ENCODE results near the gene PGA4. TPM values are rescaled to one million over a fixed set of nuclear protein-coding genes. Genes with fewer than 3 reads are reported as not detected.
"Not testable (repeated sequence)": the region's sequence is repeated elsewhere in the genome, so short reads cannot be mapped to it uniquely, and the experiment has no call there.

PGA4 gene
- total and polyA plus RNA-seq, 4 experiments from 2014 or later = not detected

GRCh38 chr11:61237130-61237529 is 15.0 kb downstream of the PGA4 start:
- H3K9me3 Mint-ChIP-seq; H3K36me3 ChIP-seq (ENCODE audit: insufficient read depth, low read length); H3K27me3 Mint-ChIP-seq; H3K27me3 ChIP-seq (ENCODE audit: insufficient read depth, low read length); CTCF ChIA-PET (ENCODE audit: partially characterized antibody); intact Hi-C loops (cut with micrococcal nuclease); H3K4me3 Mint-ChIP-seq; H3K27ac ChIP-seq (ENCODE audit: low read depth, low read length); H3K36me3 Mint-ChIP-seq; H3K4me1 Mint-ChIP-seq; H3K9me3 ChIP-seq (ENCODE audit: control insufficient read depth in 1 of 2, low read length in 2 of 2); H3K27ac Mint-ChIP-seq; H3K4me1 ChIP-seq (ENCODE audit: insufficient read depth, low read length); H3K4me3 ChIP-seq (ENCODE audit: low read length in 2 of 2); POLR2A ChIA-PET (ENCODE audit: partially characterized antibody); DNase-seq: not testable (repeated sequence)

- intact Hi-C loops (cut with micrococcal nuclease); H3K4me3 ChIP-seq (ENCODE audit: low read length in 2 of 2); H3K4me1 Mint-ChIP-seq; CTCF ChIA-PET (ENCODE audit: partially characterized antibody); H3K9me3 ChIP-seq (ENCODE audit: control insufficient read depth in 1 of 2, low read length in 2 of 2); H3K27ac ChIP-seq (ENCODE audit: low read depth, low read length); H3K4me1 ChIP-seq (ENCODE audit: insufficient read depth, low read length); H3K36me3 ChIP-seq (ENCODE audit: insufficient read depth, low read length); DNase-seq; H3K9me3 Mint-ChIP-seq; H3K27me3 Mint-ChIP-seq; H3K36me3 Mint-ChIP-seq; POLR2A ChIA-PET (ENCODE audit: partially characterized antibody); H3K4me3 Mint-ChIP-seq; H3K27me3 ChIP-seq (ENCODE audit: insufficient read depth, low read length): not testable (repeated sequence)
- peak overlapping the region in 2 of 7 donors; percentile 55 to 57 for H3K27ac Mint-ChIP-seq
Observed at GRCh38 chr11:61240288-61240687, 18.1 kb downstream of the PGA4 start.

- H3K27me3 ChIP-seq (ENCODE audit: insufficient read depth, low read length); H3K9me3 Mint-ChIP-seq; H3K4me3 Mint-ChIP-seq; CTCF ChIA-PET (ENCODE audit: partially characterized antibody); H3K4me1 ChIP-seq (ENCODE audit: insufficient read depth, low read length); POLR2A ChIA-PET (ENCODE audit: partially characterized antibody); H3K4me1 Mint-ChIP-seq; H3K27me3 Mint-ChIP-seq; H3K9me3 ChIP-seq (ENCODE audit: control insufficient read depth in 1 of 2, low read length in 2 of 2); H3K4me3 ChIP-seq (ENCODE audit: low read length in 2 of 2); H3K36me3 ChIP-seq (ENCODE audit: insufficient read depth, low read length); H3K27ac ChIP-seq (ENCODE audit: low read depth, low read length); intact Hi-C loops (cut with micrococcal nuclease); DNase-seq; H3K36me3 Mint-ChIP-seq: not testable (repeated sequence)
- H3K27ac Mint-ChIP-seq = peak within 1 kb of the TSS in 2 of 7 donors; percentile 55 to 57
Observed at GRCh38 chr11:61240875-61241274, 18.7 kb downstream of the PGA4 start, which contains the start of gene PGA5. PGA5 (plus strand) TSS chr11:61241175; CDS start chr11:61241227, 52 bp downstream.

- H3K4me3 Mint-ChIP-seq; H3K4me1 Mint-ChIP-seq; H3K4me1 ChIP-seq (ENCODE audit: insufficient read depth, low read length); H3K27me3 Mint-ChIP-seq; DNase-seq; CTCF ChIA-PET (ENCODE audit: partially characterized antibody); POLR2A ChIA-PET (ENCODE audit: partially characterized antibody); H3K36me3 Mint-ChIP-seq; H3K9me3 ChIP-seq (ENCODE audit: control insufficient read depth in 1 of 2, low read length in 2 of 2); H3K27ac ChIP-seq (ENCODE audit: low read depth, low read length); H3K36me3 ChIP-seq (ENCODE audit: insufficient read depth, low read length); H3K9me3 Mint-ChIP-seq; H3K27ac Mint-ChIP-seq; intact Hi-C loops (cut with micrococcal nuclease); H3K27me3 ChIP-seq (ENCODE audit: insufficient read depth, low read length); H3K4me3 ChIP-seq (ENCODE audit: low read length in 2 of 2): not testable (repeated sequence)
Observed at GRCh38 chr11:61241526-61241925, 19.4 kb downstream of the PGA4 start.

- H3K27me3 ChIP-seq (ENCODE audit: insufficient read depth, low read length); H3K4me1 ChIP-seq (ENCODE audit: insufficient read depth, low read length); H3K4me1 Mint-ChIP-seq; H3K36me3 Mint-ChIP-seq; DNase-seq; H3K9me3 ChIP-seq (ENCODE audit: control insufficient read depth in 1 of 2, low read length in 2 of 2); POLR2A ChIA-PET (ENCODE audit: partially characterized antibody); H3K27ac Mint-ChIP-seq; H3K27ac ChIP-seq (ENCODE audit: low read depth, low read length); H3K27me3 Mint-ChIP-seq; H3K9me3 Mint-ChIP-seq; H3K4me3 ChIP-seq (ENCODE audit: low read length in 2 of 2); intact Hi-C loops (cut with micrococcal nuclease); H3K4me3 Mint-ChIP-seq; H3K36me3 ChIP-seq (ENCODE audit: insufficient read depth, low read length); CTCF ChIA-PET (ENCODE audit: partially characterized antibody): not testable (repeated sequence)
Observed at GRCh38 chr11:61245284-61245964, 23.3 kb downstream of the PGA4 start.

- H3K27me3 Mint-ChIP-seq; H3K27ac ChIP-seq (ENCODE audit: low read depth, low read length); H3K4me1 Mint-ChIP-seq; H3K36me3 Mint-ChIP-seq; H3K4me1 ChIP-seq (ENCODE audit: insufficient read depth, low read length); intact Hi-C loops (cut with micrococcal nuclease); POLR2A ChIA-PET (ENCODE audit: partially characterized antibody); H3K27ac Mint-ChIP-seq; H3K9me3 Mint-ChIP-seq; H3K36me3 ChIP-seq (ENCODE audit: insufficient read depth, low read length); CTCF ChIA-PET (ENCODE audit: partially characterized antibody); DNase-seq; H3K27me3 ChIP-seq (ENCODE audit: insufficient read depth, low read length); H3K4me3 ChIP-seq (ENCODE audit: low read length in 2 of 2); H3K4me3 Mint-ChIP-seq; H3K9me3 ChIP-seq (ENCODE audit: control insufficient read depth in 1 of 2, low read length in 2 of 2): not testable (repeated sequence)
Observed at GRCh38 chr11:61248071-61248470, 25.9 kb downstream of the PGA4 start.

- H3K9me3 Mint-ChIP-seq; H3K9me3 ChIP-seq (ENCODE audit: control insufficient read depth in 1 of 2, low read length in 2 of 2); H3K4me1 Mint-ChIP-seq; H3K27me3 ChIP-seq (ENCODE audit: insufficient read depth, low read length); H3K4me3 Mint-ChIP-seq; DNase-seq; POLR2A ChIA-PET (ENCODE audit: partially characterized antibody); H3K36me3 Mint-ChIP-seq; intact Hi-C loops (cut with micrococcal nuclease); CTCF ChIA-PET (ENCODE audit: partially characterized antibody); H3K27me3 Mint-ChIP-seq; H3K4me1 ChIP-seq (ENCODE audit: insufficient read depth, low read length); H3K27ac ChIP-seq (ENCODE audit: low read depth, low read length); H3K4me3 ChIP-seq (ENCODE audit: low read length in 2 of 2); H3K36me3 ChIP-seq (ENCODE audit: insufficient read depth, low read length); H3K27ac Mint-ChIP-seq: not testable (repeated sequence)
Observed at GRCh38 chr11:61249201-61249600, 27.1 kb downstream of the PGA4 start.

Data from CD4-positive, alpha-beta memory T cell (primary cell).